RWPE2 (cell line): Measurements from ENCODE around the gene AGTPBP1.
"Not testable (repeated sequence)": the region's sequence is repeated elsewhere in the genome, so short reads cannot be mapped to it uniquely, and the experiment has no call there.

ENCODE experiments used
- ATAC-seq: fragments of 200-7000 bp; cut with Tn5 transposase; 3 replicates; pipeline ENCODE4 v1.9.1; 2021; ENCODE audit warnings: low read depth
- DNase-seq: peaks from one replicate; pipeline ENCODE4 v3.0.0-alpha.2; 2020; ENCODE audit warnings: low spot score
- H3K27ac ChIP-seq: fragments of 450-650 bp; 2 replicates; pipeline ENCODE4 v1.5.1; 2017; ENCODE audit warnings: mild to moderate bottlenecking; ENCODE audit not compliant: poor library complexity, severe bottlenecking
- H3K27me3 ChIP-seq: fragments of 250-450 bp; sonication (Bioruptor Pico); 2 replicates; pipeline ENCODE4 v1.5.1; 2021; ENCODE audit warnings: mild to moderate bottlenecking, moderate library complexity; ENCODE audit not compliant: insufficient read depth, poor library complexity, severe bottlenecking
- H3K36me3 ChIP-seq: fragments of 250-450 bp; sonication (Bioruptor Pico); 2 replicates; pipeline ENCODE4 v1.5.1; 2020; ENCODE audit warnings: low read depth, mild to moderate bottlenecking, moderate library complexity
- H3K4me1 ChIP-seq: fragments of 250-450 bp; sonication (Bioruptor Pico); 2 replicates; pipeline ENCODE4 v1.5.1; 2021; ENCODE audit warnings: mild to moderate bottlenecking, moderate library complexity; ENCODE audit not compliant: insufficient read depth, poor library complexity, severe bottlenecking
- H3K4me3 ChIP-seq: fragments of 250-450 bp; sonication (Bioruptor Pico); 2 replicates; pipeline ENCODE4 v1.5.1; 2021; ENCODE audit warnings: mild to moderate bottlenecking, moderate library complexity; ENCODE audit not compliant: severe bottlenecking
- H3K9me3 ChIP-seq: fragments of 250-450 bp; sonication (Bioruptor Pico); 2 replicates; pipeline ENCODE4 v1.5.1; 2021; ENCODE audit warnings: mild to moderate bottlenecking, moderate library complexity; ENCODE audit not compliant: severe bottlenecking
- CTCF ChIP-seq: fragments of 450-650 bp; IDR thresholded peaks from one replicate; pipeline ENCODE4 v1.5.1; 2017; ENCODE audit warnings: mild to moderate bottlenecking, moderate library complexity; ENCODE audit not compliant: poor library complexity, severe bottlenecking

The AGTPBP1 gene

DNA sequence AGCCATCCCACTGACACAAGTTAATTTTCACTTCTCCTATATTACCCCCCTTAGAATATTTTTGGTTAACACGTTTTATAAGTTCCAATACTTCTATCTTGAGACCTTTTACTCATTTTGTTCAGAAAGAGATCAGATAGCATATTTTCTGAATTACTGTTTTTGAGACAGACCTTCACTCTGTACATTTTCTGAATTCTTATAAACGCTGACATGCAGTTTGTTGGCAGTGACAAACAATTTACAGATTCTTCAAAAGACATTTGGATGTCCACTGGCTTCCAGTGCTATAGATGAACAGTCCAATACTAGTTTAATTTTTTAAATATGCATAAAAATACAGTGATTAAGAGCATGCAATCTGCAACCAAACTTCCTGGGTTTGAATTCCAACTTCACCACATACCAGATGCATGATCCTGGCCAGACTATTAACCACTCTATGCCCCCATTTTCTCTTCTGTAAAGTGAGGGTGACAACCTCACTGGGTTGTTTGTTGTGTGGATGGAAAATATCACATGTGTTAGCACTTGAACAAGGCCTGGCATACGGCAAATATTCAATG is 142.1 kb downstream of the AGTPBP1 start:
- no peaks in the 10 kb centered on the region for H3K36me3 ChIP-seq
- no peak for ATAC-seq
- DNase-seq: no peak

DNA sequence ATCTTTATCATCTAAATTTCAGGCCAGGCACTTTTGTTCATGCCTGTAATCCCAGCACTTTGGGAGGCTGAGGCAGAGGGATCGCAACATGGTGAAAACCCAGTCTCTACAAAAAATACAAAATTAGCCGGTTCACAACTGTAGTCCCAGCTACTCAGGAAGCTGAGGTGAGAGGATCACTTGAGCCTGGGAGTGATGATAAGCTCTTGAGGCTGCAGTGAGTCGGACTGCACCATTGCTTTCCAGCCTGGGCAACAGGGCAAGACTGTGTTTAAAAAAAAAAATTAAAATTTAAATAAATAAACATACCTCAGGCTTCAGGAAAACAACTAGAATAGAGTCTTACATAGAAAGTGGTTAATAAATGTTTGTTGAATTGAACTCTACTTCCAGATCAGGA is 147.4 kb downstream of the AGTPBP1 start:
- DNase-seq: no peak
- no peak for TF ChIP-seq CTCF

More for the DNA sequence above, 142.1 kb downstream of the AGTPBP1 start:
- no peaks in the 10 kb centered on the region for H3K27me3 ChIP-seq
- no peak overlapping the region for H3K4me3 ChIP-seq
- no peaks in the 10 kb centered on the region for H3K9me3 ChIP-seq
- TF ChIP-seq CTCF: no peak
- H3K4me1 ChIP-seq: no peaks in the 10 kb centered on the region
- H3K27ac ChIP-seq: no peak overlapping the region

GRCh38 chr9:85586684-85587083 is 155.1 kb downstream of the AGTPBP1 start:
- no peak for DNase-seq
- Histone ChIP-seq H3K27me3 (no peaks in the 10 kb centered on the region), H3K4me3 (no peak overlapping the region), H3K27ac (no peak overlapping the region), H3K36me3 (no peaks in the 10 kb centered on the region), H3K9me3 (no peaks in the 10 kb centered on the region), H3K4me1 (no peaks in the 10 kb centered on the region)
- TF ChIP-seq CTCF: no peak
- ATAC-seq: no peak

More for the DNA sequence above, 147.4 kb downstream of the AGTPBP1 start:
- no peak overlapping the region for H3K4me3 ChIP-seq
- no peak for ATAC-seq
- H3K9me3 ChIP-seq: no peaks in the 10 kb centered on the region
- no peaks in the 10 kb centered on the region for H3K4me1 ChIP-seq
- no peaks in the 10 kb centered on the region for H3K27me3 ChIP-seq
- peaks cover 4% of the 10 kb centered on the region for H3K36me3 ChIP-seq
- no peak overlapping the region for H3K27ac ChIP-seq

- Histone ChIP-seq H3K27me3 (no peaks in the 10 kb centered on the region), H3K9me3 (no peaks in the 10 kb centered on the region), H3K4me3 (no peak overlapping the region), H3K36me3 (no peaks in the 10 kb centered on the region), H3K4me1 (no peaks in the 10 kb centered on the region), H3K27ac (no peak overlapping the region)
- TF ChIP-seq CTCF: no peak
- DNase-seq: no peak
- no peak for ATAC-seq
Observed at GRCh38 chr9:85577353-85577952, 164.3 kb downstream of the AGTPBP1 start.

GRCh38 chr9:85575868-85576267 is 165.9 kb downstream of the AGTPBP1 start:
- H3K9me3 ChIP-seq: no peaks in the 10 kb centered on the region
- H3K27me3 ChIP-seq: no peaks in the 10 kb centered on the region
- H3K4me1 ChIP-seq: no peaks in the 10 kb centered on the region
- H3K36me3 ChIP-seq: no peaks in the 10 kb centered on the region
- H3K27ac ChIP-seq: no peak overlapping the region
- no peak for TF ChIP-seq CTCF
- DNase-seq: no peak
- H3K4me3 ChIP-seq: no peak overlapping the region
- no peak for ATAC-seq

- not testable (repeated sequence) for H3K27ac ChIP-seq, H3K4me1 ChIP-seq, ATAC-seq, DNase-seq, H3K36me3 ChIP-seq, H3K4me3 ChIP-seq, H3K9me3 ChIP-seq, H3K27me3 ChIP-seq
Observed at GRCh38 chr9:85573546-85573945, 168.2 kb downstream of the AGTPBP1 start.

- H3K4me1 ChIP-seq, H3K27ac ChIP-seq, ATAC-seq, H3K4me3 ChIP-seq, H3K36me3 ChIP-seq, H3K9me3 ChIP-seq, DNase-seq, H3K27me3 ChIP-seq: not testable (repeated sequence)
Observed at GRCh38 chr9:85572917-85573316, 168.8 kb downstream of the AGTPBP1 start.
